HCT116 (cell line): ENCODE measurements around the gene TRAF3. TPM values are rescaled to one million over a fixed set of nuclear protein-coding genes. Genes with fewer than 3 reads are reported as not detected.

ENCODE experiments used
- ATAC-seq: fragments of 200-7000 bp; cut with Tn5 transposase; 2 replicates; pipeline ENCODE4 v1.9.1; 2020; ENCODE audit warnings: mild to moderate bottlenecking, moderate library complexity
- BruUV-seq: library from RNA; stranded (reverse); fragments of 400-500 nt; replicated peaks from 2 replicates; lab custom pipeline; 2021; lab: Mats Ljungman, UMichigan
- CTCF ChIA-PET: fragments of 300-600 bp; sonication (Branson Sonifier 250); formaldehyde crosslinking; loops from one replicate; lab custom pipeline; 2021; ENCODE audit warnings: antibody characterized with exemption; lab: Charles Lee
- POLR2A ChIA-PET: fragments of 300-600, 350-600 bp; sonication (Branson Sonifier 250); formaldehyde crosslinking; loops from one replicate; lab custom pipeline; 2021; ENCODE audit warnings: antibody characterized with exemption; lab: Charles Lee
- RAD21 ChIA-PET, 2 experiments: fragments of 300-600 bp; sonication (Branson Sonifier 250); formaldehyde crosslinking; loops; one replicate each; lab custom pipeline; 2023; ENCODE audit warnings: low total read pairs in 2 of 2; ENCODE audit not compliant: uncharacterized antibody in 2 of 2, unreplicated experiment in 2 of 2, low non-redundant PET in 1 of 2; lab: Charles Lee
- DNase-seq: peaks from one replicate; pipeline ENCODE4 v3.0.0-alpha.2; 2010; ENCODE audit warnings: low read depth, low spot score
- H2AFZ ChIP-seq: fragments of 200-600 bp; shearing (Covaris generic), sonication (generic); 2 replicates; pipeline ENCODE4 v1.6.1; 2017; ENCODE audit warnings: low read depth, mixed run types, mixed read lengths, antibody characterized with exemption, low read length; ENCODE audit not compliant: poor library complexity, severe bottlenecking
- H3K27ac ChIP-seq: 2 replicates; pipeline ENCODE4 v1.5.1; 2012; ENCODE audit warnings: low read depth, low read length
- H3K27me3 ChIP-seq: fragments of 200-600 bp; sonication (generic); 2 replicates; pipeline ENCODE4 v1.6.1; 2016; ENCODE audit warnings: mixed run types, low read length, mixed read lengths; ENCODE audit not compliant: insufficient read depth
- H3K36me3 ChIP-seq, 2 experiments: fragments of 200-500 bp in 1 of 2; fragments of 200-600 bp in 1 of 2; sonication (Bioruptor generic) in 1 of 2; sonication (generic) in 1 of 2; 2 replicates each; pipeline versions ENCODE4 v1.5.1 to v1.6.1; 2014 to 2016; ENCODE audit warnings: low read length in 2 of 2, inconsistent platforms in 1 of 2, mixed read lengths in 1 of 2, mixed run types in 1 of 2; ENCODE audit not compliant: insufficient read depth in 2 of 2, control insufficient read depth in 1 of 2
- H3K4me1 ChIP-seq, 2 experiments: fragments of 200-600 bp in 1 of 2; sonication (generic) in 1 of 2; 2 replicates each; pipeline versions ENCODE4 v1.5.1 to v1.6.1; 2012 to 2017; ENCODE audit warnings: low read length in 2 of 2, inconsistent platforms in 1 of 2, mild to moderate bottlenecking in 1 of 2, mixed read lengths in 1 of 2, mixed run types in 1 of 2, moderate library complexity in 1 of 2; ENCODE audit not compliant: insufficient read depth in 2 of 2, control insufficient read depth in 1 of 2
- H3K4me2 ChIP-seq: fragments of 200-600 bp; sonication (generic); 2 replicates; pipeline ENCODE4 v1.6.1; 2017; ENCODE audit warnings: mixed run types, low read length, mixed read lengths
- H3K4me3 ChIP-seq, 2 experiments: fragments of 200-600 bp in 1 of 2; sonication (generic) in 1 of 2; replicated peaks in 1 of 2; 2 replicates each; pipeline ENCODE4 v1.5.1; 2011 to 2016; ENCODE audit warnings: low read length in 2 of 2, control low read depth in 1 of 2, low read depth in 1 of 2, mild to moderate bottlenecking in 1 of 2, mixed read lengths in 1 of 2, mixed run types in 1 of 2
- H3K79me2 ChIP-seq: fragments of 200-600 bp; sonication (generic); 2 replicates; pipeline ENCODE4 v1.6.1; 2017; ENCODE audit warnings: mild to moderate bottlenecking, mixed run types, low read length, moderate library complexity, mixed read lengths; ENCODE audit not compliant: insufficient read depth
- H3K9ac ChIP-seq: fragments of 200-600 bp; sonication (generic); 2 replicates; pipeline ENCODE4 v1.6.1; 2016; ENCODE audit warnings: low read length, mixed read lengths
- H3K9me2 ChIP-seq: fragments of 200-600 bp; sonication (generic), shearing (Covaris generic); 2 replicates; pipeline ENCODE4 v1.6.1; 2017; ENCODE audit warnings: mixed run types, mild to moderate bottlenecking, moderate library complexity; ENCODE audit not compliant: insufficient read depth
- H3K9me3 ChIP-seq, 2 experiments: fragments of 200-500 bp in 1 of 2; fragments of 200-600 bp in 1 of 2; sonication (Bioruptor generic) in 1 of 2; sonication (generic) in 1 of 2; 2 replicates each; pipeline ENCODE4 v1.6.1; 2014 to 2017; ENCODE audit warnings: low read length in 2 of 2, mixed read lengths in 2 of 2, inconsistent platforms in 1 of 2, low read depth in 1 of 2, mild to moderate bottlenecking in 1 of 2, mixed run types in 1 of 2, moderate library complexity in 1 of 2; ENCODE audit not compliant: control insufficient read depth in 1 of 2, insufficient read depth in 1 of 2
- H4K20me1 ChIP-seq: fragments of 200-600 bp; sonication (generic), shearing (Covaris generic); 2 replicates; pipeline ENCODE4 v1.6.1; 2017; ENCODE audit warnings: mixed run types, mild to moderate bottlenecking, moderate library complexity; ENCODE audit not compliant: insufficient read depth
- CEBPB ChIP-seq: IDR thresholded peaks from 2 replicates; pipeline ENCODE4 v1.6.1; 2012; ENCODE audit warnings: low read depth
- EGR1 ChIP-seq: IDR thresholded peaks from 2 replicates; pipeline ENCODE4 v1.6.1; 2012; ENCODE audit warnings: low read depth
- ELF1 ChIP-seq: IDR thresholded peaks from 2 replicates; pipeline ENCODE4 v1.6.1; 2012; ENCODE audit warnings: low read depth, borderline replicate concordance
- POLR2AphosphoS5 ChIP-seq: IDR thresholded peaks from 2 replicates; pipeline ENCODE4 v1.6.1; 2011; ENCODE audit warnings: mild to moderate bottlenecking, low read depth, low read length, moderate library complexity
- RAD21 ChIP-seq: IDR thresholded peaks from 2 replicates; pipeline ENCODE4 v1.6.1; 2012; ENCODE audit warnings: low read depth, mild to moderate bottlenecking
- REST ChIP-seq: IDR thresholded peaks from 2 replicates; pipeline ENCODE4 v1.6.1; 2012; ENCODE audit warnings: low read depth
- SRF ChIP-seq: IDR thresholded peaks from 2 replicates; pipeline ENCODE4 v1.6.1; 2012; ENCODE audit warnings: low read depth
- ZBTB33 ChIP-seq: IDR thresholded peaks from 2 replicates; pipeline ENCODE4 v1.6.1; 2011; ENCODE audit warnings: mild to moderate bottlenecking, low read length, moderate library complexity; ENCODE audit not compliant: insufficient replicate concordance; ENCODE audit errors: extremely low read depth
- ZFX ChIP-seq: fragments of 450-650 bp; IDR thresholded peaks from 2 replicates; pipeline ENCODE4 v1.6.1; 2017
- intact Hi-C: fragments of 100-400 bp; cut with micrococcal nuclease; formaldehyde crosslinking; loops from 2 replicates; pipeline ENCODE4 v1.10.0; 2022
- total RNA-seq: library from RNA; stranded (reverse); gene quantifications from one replicate; pipeline ENCODE4 v1.2.1, GENCODE V29; 2021; ENCODE audit not compliant: unreplicated experiment

The TRAF3 gene
- total RNA-seq, 1 experiment from 2014 or later = 32.1 TPM

GRCh38 chr14:102806447-102806846 is 29.2 kb downstream of the TRAF3 start:
- Histone ChIP-seq H3K4me1 (peaks cover 44 to 69% of the 10 kb centered on the region in 2 experiments), H4K20me1 (no peaks in the 10 kb centered on the region; the same call in 1 of the 2 replicates), H3K27ac (peak overlapping the region; percentile 88), H3K27me3 (no peaks in the 10 kb centered on the region), H3K79me2 (peaks cover 76% of the 10 kb centered on the region), H3K9me3 (no peaks in the 10 kb centered on the region), H3K9ac (peak overlapping the region; percentile 53), H2AFZ (no peak overlapping the region), H3K4me2 (peak overlapping the region; percentile 80), H3K36me3 (no peaks in the 10 kb centered on the region), H3K9me2 (no peaks in the 10 kb centered on the region), H3K4me3 (no peak overlapping the region)
- DNase-seq = no peak
- intact Hi-C loops = loop anchor here (2.0 kb wide), 1 partner anchor 30 kb away; the partner anchor contains the start of gene TRAF3
- ChIA-PET POLR2A (no interaction called here), CTCF (interaction anchor here (0.9 to 1.7 kb wide), 2 partner anchors 11 to 282 kb away, joined by 4 to 5 read pairs; no protein-coding TSS in a partner anchor), RAD21 (no interaction called here)
- ATAC-seq = no peak
- TF ChIP-seq REST (no peak), RAD21 (no peak), SRF (no peak), EGR1 (no peak), CEBPB (no peak), ZFX (no peak), ZBTB33 (no peak), ELF1 (no peak), POLR2AphosphoS5 (no peak)
- BruUV-seq = no TSS peak
